Kidney epithelial cell (primary cell): Measurements from ENCODE around the gene CLSTN2. TPM values are rescaled to one million over a fixed set of nuclear protein-coding genes. Genes with fewer than 3 reads are reported as not detected.

ENCODE experiments used
- DNase-seq: peaks from one replicate; pipeline ENCODE4 v3.0.0-alpha.2; 2010; ENCODE audit warnings: low read depth
- H3K27me3 ChIP-seq: 2 replicates; pipeline ENCODE4 v1.6.0; 2011; ENCODE audit warnings: low read length; ENCODE audit not compliant: control insufficient read depth, insufficient read depth
- H3K36me3 ChIP-seq: 2 replicates; pipeline ENCODE4 v1.5.1; 2011; ENCODE audit warnings: low read length; ENCODE audit not compliant: control insufficient read depth, insufficient read depth
- H3K4me3 ChIP-seq: 2 replicates; pipeline ENCODE4 v1.5.1; 2011; ENCODE audit warnings: low read depth, mild to moderate bottlenecking, control low read depth, low read length
- CTCF ChIP-seq: IDR thresholded peaks from 2 replicates; pipeline ENCODE4 v1.5.1; 2011; ENCODE audit warnings: mild to moderate bottlenecking, moderate library complexity, low read length, control low read depth, inconsistent platforms; ENCODE audit not compliant: insufficient read depth, poor library complexity, severe bottlenecking
- total RNA-seq: library from RNA; depleted of rRNA; stranded (reverse); fragments of >200 nt; gene quantifications from 2 replicates; pipeline ENCODE4 v1.2.3, GENCODE V29; 2015

Gene CLSTN2
- total RNA-seq, 1 donor from 2014 or later, result 10.9 TPM

GRCh38 chr3:140143367-140144069 is 208.5 kb downstream of the CLSTN2 start:
- DNase-seq, result no peak
- Histone ChIP-seq H3K36me3 (no peaks in the 10 kb centered on the region), H3K4me3 (no peak overlapping the region), H3K27me3 (no peaks in the 10 kb centered on the region)
- no peak for TF ChIP-seq CTCF

GRCh38 chr3:140145528-140145927 is 210.5 kb downstream of the CLSTN2 start:
- no peak for DNase-seq
- no peaks in the 10 kb centered on the region for H3K27me3 ChIP-seq
- no peak overlapping the region for H3K4me3 ChIP-seq
- H3K36me3 ChIP-seq, result no peaks in the 10 kb centered on the region
- TF ChIP-seq CTCF, result no peak

GRCh38 chr3:140146668-140147067 is 211.7 kb downstream of the CLSTN2 start:
- Histone ChIP-seq H3K4me3 (no peak overlapping the region), H3K36me3 (no peaks in the 10 kb centered on the region), H3K27me3 (no peaks in the 10 kb centered on the region)
- TF ChIP-seq CTCF, result no peak
- no peak for DNase-seq

- Histone ChIP-seq H3K27me3 (no peaks in the 10 kb centered on the region), H3K36me3 (no peaks in the 10 kb centered on the region), H3K4me3 (no peak overlapping the region)
- DNase-seq, result no peak
- no peak for TF ChIP-seq CTCF
Measured at GRCh38 chr3:140147965-140148490, 213.0 kb downstream of the CLSTN2 start.

- no peak overlapping the region for H3K4me3 ChIP-seq
- no peak for TF ChIP-seq CTCF
- no peaks in the 10 kb centered on the region for H3K36me3 ChIP-seq
- no peak for DNase-seq
- H3K27me3 ChIP-seq, result no peaks in the 10 kb centered on the region
Measured at GRCh38 chr3:140148824-140149390, 213.9 kb downstream of the CLSTN2 start.
